ENCODE measurements around the gene RETSAT.

- TF ChIP-seq CTCF (IDR thresholded peaks at IDR 0.05; ENCODE audit: insufficient read depth, low read length, poor library complexity, severe bottlenecking) = no peak
- TF ChIP-seq EZH2phosphoT487 (conservative IDR thresholded peaks at IDR 0.05; ENCODE audit: low read length) = no peak
Measured at GRCh38 chr2:85327822-85328617, 26.3 kb downstream of the RETSAT start, which contains the start of gene TGOLN2.

Data from SU-DHL-6 (cell line).